HepG2 (cell line): Measurements from ENCODE around the gene STEAP1B. TPM values are rescaled to one million over a fixed set of nuclear protein-coding genes. Genes with fewer than 3 reads are reported as not detected.

ENCODE experiments used
- ATRX ChIP-seq: sonication (generic); formaldehyde crosslinking; IDR thresholded peaks from 2 replicates; pipeline ENCODE4 v1.4.0; 2020; ENCODE audit warnings: missing genetic modification reagents, borderline replicate concordance
- CAMTA2 ChIP-seq: sonication (generic); formaldehyde crosslinking; IDR thresholded peaks from 2 replicates; pipeline ENCODE4 v1.4.0; 2020; ENCODE audit warnings: mild to moderate bottlenecking, missing genetic modification reagents, borderline replicate concordance
- EP300 ChIP-seq, 3 experiments: sonication (generic) in 1 of 3; formaldehyde crosslinking in 1 of 3; IDR thresholded peaks; 2 replicates each; pipeline versions ENCODE4 v1.5.1 to v1.6.1; 2011 to 2020; ENCODE audit warnings: low read depth in 2 of 3, low read length in 2 of 3, borderline replicate concordance in 1 of 3, improper control_type of control experiment in 1 of 3, mild to moderate bottlenecking in 1 of 3, missing genetic modification reagents in 1 of 3, moderate library complexity in 1 of 3
- HCFC1 ChIP-seq: fragments of 150-350 bp; IDR thresholded peaks from 2 replicates; pipeline ENCODE4 v1.6.1; 2014; ENCODE audit warnings: low read depth, low read length
- HNF4A ChIP-seq: sonication (generic); formaldehyde crosslinking; IDR thresholded peaks from 2 replicates; pipeline ENCODE4 v1.4.0; 2020; ENCODE audit warnings: missing genetic modification reagents
- NAIF1 ChIP-seq: sonication (generic); formaldehyde crosslinking; IDR thresholded peaks from 2 replicates; pipeline ENCODE4 v1.5.0; 2020; ENCODE audit warnings: mild to moderate bottlenecking, missing genetic modification reagents, borderline replicate concordance
- POLR2AphosphoS5 ChIP-seq: IDR thresholded peaks from 2 replicates; pipeline ENCODE4 v1.6.1; 2012; ENCODE audit warnings: low read depth, low read length
- SP5 ChIP-seq: IDR thresholded peaks from 2 replicates; pipeline ENCODE4 v1.6.1; 2016; ENCODE audit warnings: low read depth, borderline replicate concordance
- THAP11 ChIP-seq: IDR thresholded peaks from 2 replicates; pipeline ENCODE4 v1.6.1; 2016; ENCODE audit warnings: missing biosample characterization, missing genetic modification reagents
- TOPORS ChIP-seq: sonication (generic); formaldehyde crosslinking; IDR thresholded peaks from 2 replicates; pipeline ENCODE4 v1.8.0; 2023; ENCODE audit warnings: mild to moderate bottlenecking, missing genetic modification reagents
- ZBTB21 ChIP-seq: sonication (generic); formaldehyde crosslinking; IDR thresholded peaks from 2 replicates; pipeline ENCODE4 v1.4.0; 2020; ENCODE audit warnings: missing genetic modification reagents
- ZBTB42 ChIP-seq: sonication (generic); formaldehyde crosslinking; IDR thresholded peaks from 2 replicates; pipeline ENCODE4 v1.5.0; 2020; ENCODE audit warnings: mild to moderate bottlenecking, missing genetic modification reagents
- ZBTB8A ChIP-seq: sonication (generic); formaldehyde crosslinking; IDR thresholded peaks from 2 replicates; pipeline ENCODE4 v1.4.0; 2020; ENCODE audit warnings: mild to moderate bottlenecking, low read depth, missing genetic modification reagents, borderline replicate concordance
- ZNF143 ChIP-seq: sonication (generic); formaldehyde crosslinking; IDR thresholded peaks from 2 replicates; pipeline ENCODE4 v1.4.0; 2020; ENCODE audit warnings: missing genetic modification reagents
- ZNF329 ChIP-seq: sonication (generic); formaldehyde crosslinking; IDR thresholded peaks from 2 replicates; pipeline ENCODE4 v1.9.0; 2021; ENCODE audit warnings: low read depth, mild to moderate bottlenecking, missing genetic modification reagents
- ZNF460 ChIP-seq: sonication (generic); formaldehyde crosslinking; IDR thresholded peaks from 2 replicates; pipeline ENCODE4 v1.5.1; 2020; ENCODE audit warnings: missing genetic modification reagents, mild to moderate bottlenecking, borderline replicate concordance
- ZNF577 ChIP-seq: sonication (generic); formaldehyde crosslinking; IDR thresholded peaks from 2 replicates; pipeline ENCODE4 v1.4.0; 2020; ENCODE audit warnings: mild to moderate bottlenecking, low read depth, missing genetic modification reagents, borderline replicate concordance
- ZNF678 ChIP-seq: sonication (generic); formaldehyde crosslinking; IDR thresholded peaks from 2 replicates; pipeline ENCODE4 v1.4.0; 2020; ENCODE audit warnings: mild to moderate bottlenecking, missing genetic modification reagents
- ZNF780A ChIP-seq: sonication (generic); formaldehyde crosslinking; IDR thresholded peaks from 2 replicates; pipeline ENCODE4 v1.8.0; 2022; ENCODE audit warnings: mild to moderate bottlenecking, missing genetic modification reagents, moderate library complexity
- ZNF878 ChIP-seq: sonication (generic); formaldehyde crosslinking; IDR thresholded peaks from 2 replicates; pipeline ENCODE4 v1.8.1; 2023; ENCODE audit warnings: mild to moderate bottlenecking, missing genetic modification reagents, moderate library complexity
- polyA plus RNA-seq, 8 experiments: library from polyadenylated mRNA; depleted of rRNA in 3 of 8; stranded (reverse) in 7 of 8; unstranded in 1 of 8; fragments of >200 nt; fragmentation: Illumina TruSeq in 4 of 8; extraction: Trizol in 4 of 8; gene quantifications; 2 replicates each; pipeline versions ENCODE4 v1.2.1 to v1.2.3, GENCODE V29; 2011 to 2016; ENCODE audit warnings: low read depth in 4 of 8, missing spikeins in 1 of 8, mixed read lengths in 1 of 8; ENCODE audit not compliant: insufficient read depth in 1 of 8
- total RNA-seq, 5 experiments: library from RNA; depleted of rRNA; stranded (reverse); fragments of >200 nt; fragmentation: Illumina TruSeq; extraction: Trizol; gene quantifications; 2 replicates each; pipeline ENCODE4 v1.2.3, GENCODE V29; 2016; ENCODE audit warnings: low read depth in 1 of 5
- TF ChIP-seq, protein P1 (sequence below): IDR thresholded peaks from 2 replicates; pipeline ENCODE4 v1.4.0; 2020; ENCODE audit warnings: mild to moderate bottlenecking, missing genetic modification reagents
- TF ChIP-seq, protein P2 (sequence below): sonication (generic); formaldehyde crosslinking; IDR thresholded peaks from 2 replicates; pipeline ENCODE4 v1.4.0; 2020; ENCODE audit warnings: missing genetic modification reagents
- TF ChIP-seq, protein P3 (sequence below): sonication (generic); formaldehyde crosslinking; IDR thresholded peaks from 2 replicates; pipeline ENCODE4 v1.4.0; 2020; ENCODE audit warnings: mild to moderate bottlenecking, missing genetic modification reagents
- TF ChIP-seq, protein P4 (sequence below): IDR thresholded peaks from 2 replicates; pipeline ENCODE4 v1.6.1; 2016; ENCODE audit warnings: missing biosample characterization, missing genetic modification reagents, low read depth

Gene STEAP1B
- total and polyA plus RNA-seq, 2 of the 13 experiments (the other 11 are each of a cell fraction or from before 2014, with no cell fraction given): not detected

DNA sequence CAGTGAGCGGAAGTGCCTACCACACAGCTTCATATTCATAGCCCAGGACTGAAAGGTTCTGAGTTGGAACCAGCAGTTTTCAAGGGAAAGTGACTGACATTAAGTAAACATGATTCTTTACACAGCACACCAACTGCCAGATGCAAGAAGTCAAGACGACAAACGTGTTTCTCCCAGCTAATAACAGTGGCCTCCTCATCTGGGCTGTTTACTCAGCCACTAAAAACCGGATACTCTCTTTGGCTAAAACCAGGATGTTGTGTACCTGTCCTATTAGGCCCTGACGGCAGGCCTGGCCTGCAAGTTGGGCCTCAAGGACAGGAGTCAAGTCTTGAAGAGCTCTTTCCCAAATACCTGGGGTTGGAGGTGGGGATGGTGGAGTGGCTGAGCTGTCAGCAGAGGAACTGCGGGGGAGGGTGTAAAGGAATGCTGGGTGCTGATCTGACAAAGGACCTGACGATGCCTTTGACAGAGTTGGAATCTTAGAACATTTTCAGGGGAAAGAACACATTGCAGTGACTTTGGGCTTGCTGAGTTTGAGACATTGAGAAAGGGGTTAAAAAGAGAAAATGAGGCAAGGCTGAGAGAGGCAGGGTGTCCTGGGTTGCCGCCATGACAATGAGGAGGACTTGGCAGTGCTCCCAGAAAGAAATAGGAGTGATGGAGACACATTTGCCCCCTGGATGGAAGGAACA, 57.7 kb downstream of the STEAP1B start (continued):
- TF ChIP-seq ZBTB21 (CRISPR knock-in tag) (no peak), ZBTB8A (CRISPR knock-in tag) (no peak), ZNF878 (CRISPR knock-in tag) (peak; percentile 88), ZNF143 (CRISPR knock-in tag) (no peak; the same call in 1 of the 2 replicates), HCFC1 (no peak), ZNF780A (CRISPR knock-in tag) (no peak), ZBTB42 (peak; percentile 83), ATRX (CRISPR knock-in tag) (no peak), ZNF460 (no peak), NAIF1 (no peak), CAMTA2 (CRISPR knock-in tag) (no peak), ZNF577 (CRISPR knock-in tag) (no peak), HNF4A (CRISPR knock-in tag) (peak; percentile 70; the same call in 1 of the 2 replicates), EP300 (IDR thresholded peaks at IDR 0.05; ENCODE audit: low read depth in 2 of 2, low read length in 2 of 2) (peak in 1 of 2 experiments; percentile 93; a peak in 2 of 4 replicates), EP300 (CRISPR knock-in tag; IDR thresholded peaks at IDR 0.05; ENCODE audit: borderline replicate concordance) (peak; percentile 95), ZNF678 (CRISPR knock-in tag) (no peak), THAP11 (CRISPR knock-in tag) (peak; percentile 67), ZNF329 (CRISPR knock-in tag) (no peak), POLR2AphosphoS5 (no peak), TOPORS (CRISPR knock-in tag) (no peak), SP5 (peak; percentile 70)
- TF ChIP-seq, protein P1, sequence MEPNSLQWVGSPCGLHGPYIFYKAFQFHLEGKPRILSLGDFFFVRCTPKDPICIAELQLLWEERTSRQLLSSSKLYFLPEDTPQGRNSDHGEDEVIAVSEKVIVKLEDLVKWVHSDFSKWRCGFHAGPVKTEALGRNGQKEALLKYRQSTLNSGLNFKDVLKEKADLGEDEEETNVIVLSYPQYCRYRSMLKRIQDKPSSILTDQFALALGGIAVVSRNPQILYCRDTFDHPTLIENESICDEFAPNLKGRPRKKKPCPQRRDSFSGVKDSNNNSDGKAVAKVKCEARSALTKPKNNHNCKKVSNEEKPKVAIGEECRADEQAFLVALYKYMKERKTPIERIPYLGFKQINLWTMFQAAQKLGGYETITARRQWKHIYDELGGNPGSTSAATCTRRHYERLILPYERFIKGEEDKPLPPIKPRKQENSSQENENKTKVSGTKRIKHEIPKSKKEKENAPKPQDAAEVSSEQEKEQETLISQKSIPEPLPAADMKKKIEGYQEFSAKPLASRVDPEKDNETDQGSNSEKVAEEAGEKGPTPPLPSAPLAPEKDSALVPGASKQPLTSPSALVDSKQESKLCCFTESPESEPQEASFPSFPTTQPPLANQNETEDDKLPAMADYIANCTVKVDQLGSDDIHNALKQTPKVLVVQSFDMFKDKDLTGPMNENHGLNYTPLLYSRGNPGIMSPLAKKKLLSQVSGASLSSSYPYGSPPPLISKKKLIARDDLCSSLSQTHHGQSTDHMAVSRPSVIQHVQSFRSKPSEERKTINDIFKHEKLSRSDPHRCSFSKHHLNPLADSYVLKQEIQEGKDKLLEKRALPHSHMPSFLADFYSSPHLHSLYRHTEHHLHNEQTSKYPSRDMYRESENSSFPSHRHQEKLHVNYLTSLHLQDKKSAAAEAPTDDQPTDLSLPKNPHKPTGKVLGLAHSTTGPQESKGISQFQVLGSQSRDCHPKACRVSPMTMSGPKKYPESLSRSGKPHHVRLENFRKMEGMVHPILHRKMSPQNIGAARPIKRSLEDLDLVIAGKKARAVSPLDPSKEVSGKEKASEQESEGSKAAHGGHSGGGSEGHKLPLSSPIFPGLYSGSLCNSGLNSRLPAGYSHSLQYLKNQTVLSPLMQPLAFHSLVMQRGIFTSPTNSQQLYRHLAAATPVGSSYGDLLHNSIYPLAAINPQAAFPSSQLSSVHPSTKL (CRISPR knock-in tag): peak; percentile 99
- TF ChIP-seq, protein P2, sequence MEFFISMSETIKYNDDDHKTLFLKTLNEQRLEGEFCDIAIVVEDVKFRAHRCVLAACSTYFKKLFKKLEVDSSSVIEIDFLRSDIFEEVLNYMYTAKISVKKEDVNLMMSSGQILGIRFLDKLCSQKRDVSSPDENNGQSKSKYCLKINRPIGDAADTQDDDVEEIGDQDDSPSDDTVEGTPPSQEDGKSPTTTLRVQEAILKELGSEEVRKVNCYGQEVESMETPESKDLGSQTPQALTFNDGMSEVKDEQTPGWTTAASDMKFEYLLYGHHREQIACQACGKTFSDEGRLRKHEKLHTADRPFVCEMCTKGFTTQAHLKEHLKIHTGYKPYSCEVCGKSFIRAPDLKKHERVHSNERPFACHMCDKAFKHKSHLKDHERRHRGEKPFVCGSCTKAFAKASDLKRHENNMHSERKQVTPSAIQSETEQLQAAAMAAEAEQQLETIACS (CRISPR knock-in tag): no peak
- TF ChIP-seq, protein P3, sequence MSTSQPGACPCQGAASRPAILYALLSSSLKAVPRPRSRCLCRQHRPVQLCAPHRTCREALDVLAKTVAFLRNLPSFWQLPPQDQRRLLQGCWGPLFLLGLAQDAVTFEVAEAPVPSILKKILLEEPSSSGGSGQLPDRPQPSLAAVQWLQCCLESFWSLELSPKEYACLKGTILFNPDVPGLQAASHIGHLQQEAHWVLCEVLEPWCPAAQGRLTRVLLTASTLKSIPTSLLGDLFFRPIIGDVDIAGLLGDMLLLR: no peak
- TF ChIP-seq, protein P4, sequence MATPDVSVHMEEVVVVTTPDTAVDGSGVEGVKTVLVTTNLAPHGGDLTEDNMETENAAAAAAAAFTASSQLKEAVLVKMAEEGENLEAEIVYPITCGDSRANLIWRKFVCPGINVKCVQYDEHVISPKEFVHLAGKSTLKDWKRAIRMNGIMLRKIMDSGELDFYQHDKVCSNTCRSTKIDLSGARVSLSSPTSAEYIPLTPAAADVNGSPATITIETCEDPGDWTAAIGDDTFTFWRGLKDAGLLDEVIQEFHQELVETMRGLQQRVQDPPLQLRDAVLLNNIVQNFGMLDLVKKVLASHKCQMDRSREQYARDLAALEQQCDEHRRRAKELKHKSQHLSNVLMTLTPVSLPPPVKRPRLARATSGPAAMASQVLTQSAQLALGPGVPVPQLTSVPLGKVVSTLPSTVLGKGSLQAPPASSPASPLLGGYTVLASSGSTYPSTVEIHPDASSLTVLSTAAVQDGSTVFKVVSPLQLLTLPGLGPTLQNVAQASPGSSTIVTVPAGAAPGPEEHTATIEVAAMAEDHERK (CRISPR knock-in tag): no peak
